Right renal cortex interstitium (tissue), 3 donors: Measurements from ENCODE around the gene DOC2B. TPM values are rescaled to one million over a fixed set of nuclear protein-coding genes. Genes with fewer than 3 reads are reported as not detected.

Source experiments
- polyA plus RNA-seq, 3 donors: library from polyadenylated mRNA; unstranded; fragments of 120-200 nt; gene quantifications; one replicate each; pipeline ENCODE4 v1.2.1, GENCODE V29; 2013; ENCODE audit not compliant: insufficient read length in 3 of 3

The DOC2B gene
- polyA plus RNA-seq, 3 donors = 59.8 to 76.6 (median 75.8) TPM

Other genes with a start within 250 kb of the DOC2B start
- gene SCGB1C2, start 44.1 kb downstream of the DOC2B start, polyA plus RNA-seq = 1 to 10 TPM in 2 of 3 donors, under 1 TPM in 1; 0.79 to 1.9 (median 1.6) TPM
- 10 to 100 TPM; 11.6 to 19.7 (median 16.5) TPM for gene RPH3AL, start 171.2 kb upstream of the DOC2B start, polyA plus RNA-seq